DOHH2 (cell line): ENCODE measurements around the gene TBKBP1.

Source experiments
- EZH2phosphoT487 ChIP-seq: fragments of 200-600 bp; sonication (generic); IDR thresholded peaks from 2 replicates; pipeline ENCODE4 v1.6.1; 2017; ENCODE audit warnings: borderline replicate concordance, mild to moderate bottlenecking, antibody characterized with exemption, low read length, moderate library complexity, mixed read lengths
- TF ChIP-seq, protein P1 (sequence below): fragments of 200-600 bp; sonication (generic); IDR thresholded peaks from one replicate; pipeline ENCODE4 v1.5.1; 2014; ENCODE audit warnings: antibody characterized with exemption, mild to moderate bottlenecking, low read depth, low read length; ENCODE audit not compliant: poor library complexity, severe bottlenecking

DNA sequence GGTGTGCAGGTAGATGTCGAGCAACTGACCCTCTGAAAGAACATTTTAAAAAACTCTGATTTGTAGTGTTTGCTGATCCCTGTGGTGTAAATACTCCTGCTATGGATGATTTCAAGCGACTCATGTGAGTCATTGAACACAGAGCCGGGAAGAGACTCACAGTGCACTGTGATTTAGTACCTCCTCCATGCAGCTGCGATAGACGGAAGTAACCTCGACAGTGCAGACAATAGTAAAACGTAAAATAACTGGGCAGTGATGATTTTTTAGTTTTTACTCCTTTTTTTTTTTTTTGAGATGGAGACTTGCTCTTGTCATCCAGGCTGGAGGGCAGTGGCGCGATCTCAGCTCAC is 47.8 kb downstream of the TBKBP1 start:
- TF ChIP-seq, protein P1, sequence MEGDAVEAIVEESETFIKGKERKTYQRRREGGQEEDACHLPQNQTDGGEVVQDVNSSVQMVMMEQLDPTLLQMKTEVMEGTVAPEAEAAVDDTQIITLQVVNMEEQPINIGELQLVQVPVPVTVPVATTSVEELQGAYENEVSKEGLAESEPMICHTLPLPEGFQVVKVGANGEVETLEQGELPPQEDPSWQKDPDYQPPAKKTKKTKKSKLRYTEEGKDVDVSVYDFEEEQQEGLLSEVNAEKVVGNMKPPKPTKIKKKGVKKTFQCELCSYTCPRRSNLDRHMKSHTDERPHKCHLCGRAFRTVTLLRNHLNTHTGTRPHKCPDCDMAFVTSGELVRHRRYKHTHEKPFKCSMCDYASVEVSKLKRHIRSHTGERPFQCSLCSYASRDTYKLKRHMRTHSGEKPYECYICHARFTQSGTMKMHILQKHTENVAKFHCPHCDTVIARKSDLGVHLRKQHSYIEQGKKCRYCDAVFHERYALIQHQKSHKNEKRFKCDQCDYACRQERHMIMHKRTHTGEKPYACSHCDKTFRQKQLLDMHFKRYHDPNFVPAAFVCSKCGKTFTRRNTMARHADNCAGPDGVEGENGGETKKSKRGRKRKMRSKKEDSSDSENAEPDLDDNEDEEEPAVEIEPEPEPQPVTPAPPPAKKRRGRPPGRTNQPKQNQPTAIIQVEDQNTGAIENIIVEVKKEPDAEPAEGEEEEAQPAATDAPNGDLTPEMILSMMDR = no peak
- TF ChIP-seq EZH2phosphoT487 = no peak
